HEK293 (cell line): ENCODE measurements around the gene MACIR.

Experiments
- CTCF ChIA-PET: fragments of 350-600 bp; formaldehyde crosslinking; extraction: SDS; loops from one replicate; lab custom pipeline; 2021; ENCODE audit warnings: antibody characterized with exemption; lab: Yijun Ruan, JAX
- POLR2A ChIA-PET: fragments of 300-600 bp; formaldehyde crosslinking; extraction: SDS; loops from one replicate; lab custom pipeline; 2020; ENCODE audit warnings: antibody characterized with exemption, inconsistent platforms; lab: Yijun Ruan, JAX
- H3K27ac ChIP-seq: fragments of 200-500 bp; sonication (Bioruptor generic); 2 replicates; pipeline ENCODE4 v1.5.1; 2014; ENCODE audit warnings: low read depth, low read length, control low read depth, inconsistent platforms; ENCODE audit errors: extremely low read depth
- H3K36me3 ChIP-seq, 2 experiments: fragments of 200-500 bp in 1 of 2; sonication (Bioruptor generic) in 1 of 2; 1 replicate in 1 of 2; 2 replicates in 1 of 2; pipeline ENCODE4 v1.5.1; 2014 to 2017; ENCODE audit warnings: inconsistent platforms in 2 of 2, low read length in 2 of 2; ENCODE audit not compliant: control insufficient read depth in 2 of 2, insufficient read depth in 1 of 2
- H3K4me1 ChIP-seq: fragments of 200-500 bp; sonication (Bioruptor generic); 2 replicates; pipeline ENCODE4 v1.5.1; 2014; ENCODE audit warnings: mild to moderate bottlenecking, low read length, inconsistent platforms; ENCODE audit not compliant: control insufficient read depth, insufficient read depth
- H3K4me3 ChIP-seq: 2 replicates; pipeline ENCODE4 v1.5.1; 2011; ENCODE audit warnings: low read depth, mild to moderate bottlenecking, control low read depth, low read length, moderate library complexity
- H3K9me3 ChIP-seq: fragments of 200-500 bp; sonication (Bioruptor generic); 2 replicates; pipeline ENCODE4 v1.5.1; 2014; ENCODE audit warnings: low read depth, low read length, inconsistent platforms; ENCODE audit not compliant: control insufficient read depth, insufficient read depth
- HOXA7 ChIP-seq: sonication (generic); formaldehyde crosslinking; IDR thresholded peaks from 2 replicates; pipeline ENCODE4 v1.8.1; 2022; ENCODE audit warnings: missing genetic modification reagents, borderline replicate concordance
- TRIM28 ChIP-seq: IDR thresholded peaks from 2 replicates; pipeline ENCODE4 v1.6.1; 2011; ENCODE audit warnings: low read length, control low read depth, borderline replicate concordance
- ZFHX2 ChIP-seq: fragments of 450-650 bp; formaldehyde crosslinking; conservative IDR thresholded peaks from 2 replicates; pipeline ENCODE4 v1.5.1; 2016; ENCODE audit warnings: missing biosample characterization, missing genetic modification characterization
- ZFP3 ChIP-seq: fragments of 450-650 bp; formaldehyde crosslinking; IDR thresholded peaks from 2 replicates; pipeline ENCODE4 v1.5.1; 2016; ENCODE audit warnings: low read depth, missing biosample characterization, missing genetic modification characterization
- ZFP37 ChIP-seq: fragments of 450-650 bp; formaldehyde crosslinking; IDR thresholded peaks from 2 replicates; pipeline ENCODE4 v1.5.1; 2016; ENCODE audit warnings: missing biosample characterization, missing genetic modification characterization
- ZNF157 ChIP-seq: fragments of 450-650 bp; formaldehyde crosslinking; IDR thresholded peaks from 2 replicates; pipeline ENCODE4 v1.5.1; 2016; ENCODE audit warnings: missing biosample characterization, missing genetic modification characterization
- ZNF223 ChIP-seq: fragments of 450-650 bp; formaldehyde crosslinking; IDR thresholded peaks from 2 replicates; pipeline ENCODE4 v1.5.1; 2016; ENCODE audit warnings: missing biosample characterization, missing genetic modification characterization
- ZNF266 ChIP-seq: fragments of 450-650 bp; formaldehyde crosslinking; IDR thresholded peaks from 2 replicates; pipeline ENCODE4 v1.5.1; 2016; ENCODE audit warnings: missing biosample characterization, missing genetic modification characterization, low read depth
- ZNF311 ChIP-seq: fragments of 450-650 bp; formaldehyde crosslinking; IDR thresholded peaks from 2 replicates; pipeline ENCODE4 v1.5.1; 2017; ENCODE audit warnings: missing biosample characterization, missing genetic modification characterization, borderline replicate concordance
- ZNF350 ChIP-seq: fragments of 450-650 bp; formaldehyde crosslinking; IDR thresholded peaks from 2 replicates; pipeline ENCODE4 v1.5.0; 2017; ENCODE audit warnings: missing biosample characterization, mild to moderate bottlenecking, missing genetic modification characterization
- ZNF366 ChIP-seq: fragments of 450-650 bp; formaldehyde crosslinking; conservative IDR thresholded peaks from 2 replicates; pipeline ENCODE4 v1.5.1; 2016; ENCODE audit warnings: missing biosample characterization, missing genetic modification characterization
- ZNF514 ChIP-seq: fragments of 450-650 bp; formaldehyde crosslinking; IDR thresholded peaks from 2 replicates; pipeline ENCODE4 v1.5.1; 2016; ENCODE audit warnings: missing biosample characterization, missing genetic modification characterization
- ZNF558 ChIP-seq: fragments of 450-650 bp; formaldehyde crosslinking; IDR thresholded peaks from 2 replicates; pipeline ENCODE4 v1.5.1; 2016; ENCODE audit warnings: missing biosample characterization, missing genetic modification characterization
- ZNF596 ChIP-seq: fragments of 450-650 bp; IDR thresholded peaks from 2 replicates; pipeline ENCODE4 v1.5.0; 2018; ENCODE audit warnings: missing biosample characterization, mild to moderate bottlenecking, missing genetic modification characterization, moderate library complexity
- ZNF664 ChIP-seq: fragments of 450-650 bp; formaldehyde crosslinking; IDR thresholded peaks from 2 replicates; pipeline ENCODE4 v1.5.1; 2016; ENCODE audit warnings: missing biosample characterization, missing genetic modification characterization
- ZNF830 ChIP-seq: fragments of 450-650 bp; IDR thresholded peaks from 2 replicates; pipeline ENCODE4 v1.5.0; 2018; ENCODE audit warnings: missing biosample characterization, missing genetic modification characterization, low read depth, mild to moderate bottlenecking, moderate library complexity
- ZNF843 ChIP-seq: fragments of 450-650 bp; formaldehyde crosslinking; IDR thresholded peaks from 2 replicates; pipeline ENCODE4 v1.5.1; 2016; ENCODE audit warnings: missing biosample characterization, missing genetic modification characterization
- TF ChIP-seq, protein P1 (sequence below): fragments of 450-650 bp; formaldehyde crosslinking; IDR thresholded peaks from 2 replicates; pipeline ENCODE4 v1.5.1; 2016; ENCODE audit warnings: missing biosample characterization, missing genetic modification characterization
- TF ChIP-seq, protein P2 (sequence below): fragments of 450-650 bp; formaldehyde crosslinking; IDR thresholded peaks from 2 replicates; pipeline ENCODE4 v1.5.1; 2016; ENCODE audit warnings: missing biosample characterization, missing genetic modification characterization
- TF ChIP-seq, protein P3 (sequence below): fragments of 450-650 bp; formaldehyde crosslinking; IDR thresholded peaks from 2 replicates; pipeline ENCODE4; 2016; ENCODE audit warnings: missing biosample characterization, missing genetic modification characterization

Gene MACIR

DNA sequence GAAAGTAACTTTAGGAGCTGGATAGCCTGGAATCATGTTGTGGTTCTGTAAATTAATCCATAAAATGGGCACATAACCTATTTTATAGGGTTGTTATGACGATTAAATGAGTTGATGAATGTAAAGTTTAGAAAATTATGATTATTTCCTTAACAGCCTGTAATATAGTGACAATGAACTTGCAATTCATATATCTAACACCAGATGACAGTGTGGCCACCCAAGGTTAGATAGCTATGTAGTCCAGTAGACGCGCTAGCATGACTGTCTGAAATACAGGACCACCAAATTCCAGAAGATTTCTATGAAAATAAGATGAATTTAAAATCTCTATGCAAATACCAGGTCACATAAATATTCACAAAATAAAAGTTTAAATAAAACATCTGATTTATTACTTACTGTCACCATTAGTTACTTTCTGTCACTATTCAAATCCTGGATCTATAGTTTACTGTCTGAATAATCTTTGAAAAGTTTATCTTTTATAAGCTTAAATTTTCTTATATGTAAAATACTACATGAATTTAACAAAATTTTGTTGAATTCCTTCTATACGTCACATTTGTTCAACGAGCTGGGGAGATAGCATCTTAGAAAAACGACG, 26.1 kb upstream of the MACIR start:
- no peak for TF ChIP-seq ZFP3 (tag by site-specific recombination)
- no peak for TF ChIP-seq ZNF266 (tag by site-specific recombination)
- no peak for TF ChIP-seq TRIM28
- no peak for TF ChIP-seq ZNF350 (tag by site-specific recombination)
- TF ChIP-seq ZNF223 (tag by site-specific recombination): no peak
- no peak for TF ChIP-seq ZNF830 (tag by site-specific recombination)
- TF ChIP-seq ZNF664 (tag by site-specific recombination): no peak
- TF ChIP-seq ZFHX2: no peak
- no peak for TF ChIP-seq ZNF596 (tag by site-specific recombination)
- no peak for TF ChIP-seq ZFP37 (tag by site-specific recombination)
- no peak for TF ChIP-seq ZNF157 (tag by site-specific recombination)
- no peak for TF ChIP-seq ZNF843
- TF ChIP-seq, protein P1, sequence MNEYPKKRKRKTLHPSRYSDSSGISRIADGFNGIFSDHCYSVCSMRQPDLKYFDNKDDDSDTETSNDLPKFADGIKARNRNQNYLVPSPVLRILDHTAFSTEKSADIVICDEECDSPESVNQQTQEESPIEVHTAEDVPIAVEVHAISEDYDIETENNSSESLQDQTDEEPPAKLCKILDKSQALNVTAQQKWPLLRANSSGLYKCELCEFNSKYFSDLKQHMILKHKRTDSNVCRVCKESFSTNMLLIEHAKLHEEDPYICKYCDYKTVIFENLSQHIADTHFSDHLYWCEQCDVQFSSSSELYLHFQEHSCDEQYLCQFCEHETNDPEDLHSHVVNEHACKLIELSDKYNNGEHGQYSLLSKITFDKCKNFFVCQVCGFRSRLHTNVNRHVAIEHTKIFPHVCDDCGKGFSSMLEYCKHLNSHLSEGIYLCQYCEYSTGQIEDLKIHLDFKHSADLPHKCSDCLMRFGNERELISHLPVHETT: no peak
- TF ChIP-seq ZNF514: no peak
- no peak for TF ChIP-seq ZNF558
- TF ChIP-seq, protein P2, sequence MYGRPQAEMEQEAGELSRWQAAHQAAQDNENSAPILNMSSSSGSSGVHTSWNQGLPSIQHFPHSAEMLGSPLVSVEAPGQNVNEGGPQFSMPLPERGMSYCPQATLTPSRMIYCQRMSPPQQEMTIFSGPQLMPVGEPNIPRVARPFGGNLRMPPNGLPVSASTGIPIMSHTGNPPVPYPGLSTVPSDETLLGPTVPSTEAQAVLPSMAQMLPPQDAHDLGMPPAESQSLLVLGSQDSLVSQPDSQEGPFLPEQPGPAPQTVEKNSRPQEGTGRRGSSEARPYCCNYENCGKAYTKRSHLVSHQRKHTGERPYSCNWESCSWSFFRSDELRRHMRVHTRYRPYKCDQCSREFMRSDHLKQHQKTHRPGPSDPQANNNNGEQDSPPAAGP: no peak
- TF ChIP-seq ZNF366 (tag by site-specific recombination): no peak
- TF ChIP-seq, all 188 proteins: peak for 0
- Histone ChIP-seq H3K27ac (no peak overlapping the region), H3K36me3 (no peaks in the 10 kb centered on the region), H3K9me3 (no peaks in the 10 kb centered on the region), H3K4me1 (no peaks in the 10 kb centered on the region), H3K4me3 (no peak overlapping the region)
- POLR2A ChIA-PET: interaction anchor here (1.8 kb wide), 1 partner anchor 26 kb away, joined by 10 read pairs; the partner anchor contains the start of gene MACIR
- CTCF ChIA-PET: interaction anchor here (0.6 to 2.5 kb wide), 15 partner anchors 8 to 245 kb away, joined by 3 to 34 read pairs (median 4); no protein-coding TSS in a partner anchor

DNA sequence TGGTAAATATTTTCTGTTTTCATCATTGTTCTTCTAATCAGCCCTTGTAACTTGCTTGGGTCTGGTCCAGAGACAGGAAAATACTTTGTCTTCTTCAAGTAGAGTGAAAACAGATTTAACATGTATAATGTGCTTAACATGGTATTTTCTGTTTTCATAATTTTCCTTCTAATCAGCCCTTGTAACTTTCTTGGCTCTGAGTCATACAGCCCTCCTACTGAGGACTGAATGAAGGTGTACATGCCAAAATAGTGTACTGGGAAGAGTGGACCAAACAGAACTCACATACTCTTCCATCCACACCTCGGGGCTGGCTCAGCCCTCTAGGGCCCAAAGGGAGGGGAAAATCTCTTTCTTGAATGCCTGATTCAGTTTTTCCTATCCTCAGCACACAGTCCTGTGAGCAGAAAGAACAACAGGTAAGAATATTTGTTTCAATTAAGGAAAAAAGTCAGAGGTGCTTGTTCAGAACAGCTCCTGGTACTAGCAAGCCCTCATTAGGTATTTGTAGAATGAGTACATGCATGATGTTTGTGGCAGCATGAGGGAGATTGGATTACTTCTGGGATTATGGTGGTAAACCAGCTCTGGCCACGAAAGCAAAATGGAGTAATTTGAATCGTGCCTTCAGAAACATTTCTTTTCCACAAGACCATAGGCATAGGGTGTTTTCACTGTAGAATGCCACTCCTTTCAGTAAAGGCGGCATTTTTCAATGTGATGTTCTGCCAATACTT, 24.2 kb upstream of the MACIR start:
- H3K4me3 ChIP-seq: no peak overlapping the region
- POLR2A ChIA-PET: no interaction called here
- no peaks in the 10 kb centered on the region for H3K9me3 ChIP-seq
- no peaks in the 10 kb centered on the region for H3K36me3 ChIP-seq
- H3K27ac ChIP-seq: no peak overlapping the region
- CTCF ChIA-PET: interaction anchor here (0.7 to 1.1 kb wide), 3 partner anchors 10 to 729 kb away, joined by 3 to 5 read pairs (median 4); no protein-coding TSS in a partner anchor
- TF ChIP-seq ZNF311 (tag by site-specific recombination) (no peak), ZNF266 (tag by site-specific recombination) (no peak), ZNF223 (tag by site-specific recombination) (no peak), HOXA7 (CRISPR knock-in tag) (no peak)
- TF ChIP-seq, protein P3, sequence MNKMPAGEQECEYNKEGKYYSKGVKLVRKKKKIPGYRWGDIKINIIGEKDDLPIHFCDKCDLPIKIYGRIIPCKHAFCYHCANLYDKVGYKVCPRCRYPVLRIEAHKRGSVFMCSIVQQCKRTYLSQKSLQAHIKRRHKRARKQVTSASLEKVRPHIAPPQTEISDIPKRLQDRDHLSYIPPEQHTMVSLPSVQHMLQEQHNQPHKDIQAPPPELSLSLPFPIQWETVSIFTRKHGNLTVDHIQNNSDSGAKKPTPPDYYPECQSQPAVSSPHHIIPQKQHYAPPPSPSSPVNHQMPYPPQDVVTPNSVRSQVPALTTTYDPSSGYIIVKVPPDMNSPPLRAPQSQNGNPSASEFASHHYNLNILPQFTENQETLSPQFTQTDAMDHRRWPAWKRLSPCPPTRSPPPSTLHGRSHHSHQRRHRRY (tag by site-specific recombination): no peak
- TF ChIP-seq, protein P2: no peak
- H3K4me1 ChIP-seq: no peaks in the 10 kb centered on the region
